A549 (cell line): ENCODE results near the gene SYNGR4. TPM values are rescaled to one million over a fixed set of nuclear protein-coding genes. Genes with fewer than 3 reads are reported as not detected.

Source experiments
- ATAC-seq, 2 experiments: fragments of 200-7000 bp in 1 of 2; fragments of >200 bp in 1 of 2; cut with Nextera tagmentation in 1 of 2; cut with Tn5 transposase in 1 of 2; 3 replicates each; pipeline versions ENCODE4 v1.8.0 to v1.9.1; 2018 to 2020; ENCODE audit warnings: mild to moderate bottlenecking in 1 of 2, moderate library complexity in 1 of 2
- CTCF ChIA-PET: fragments of 300-600 bp; sonication (Branson Sonifier 250); formaldehyde crosslinking; extraction: SDS; loops from one replicate; lab custom pipeline; 2021; ENCODE audit warnings: antibody characterized with exemption, inconsistent platforms; lab: Yijun Ruan, JAX
- POLR2A ChIA-PET: fragments of 350-600 bp; formaldehyde crosslinking; extraction: SDS; loops from one replicate; lab custom pipeline; 2021; ENCODE audit warnings: antibody characterized with exemption, inconsistent platforms; lab: Yijun Ruan, JAX
- DNase-seq, 2 experiments: peaks; one replicate each; pipeline versions ENCODE4 v3.0.0 to v3.0.0-alpha.2; 2011 to 2016; ENCODE audit warnings: low read depth in 1 of 2, low spot score in 1 of 2
- FAIRE-seq: peaks from 2 replicates; lab custom pipeline; 2011; peaks lifted over from hg19 to GRCh38; lab: Jason Lieb, UNC
- H3K27ac ChIP-seq, 2 experiments: fragments of >200 bp; sonication (Bioruptor Twin); formaldehyde crosslinking; 3 replicates each; pipeline ENCODE4 v1.5.1; 2016 to 2017
- H3K4me1 ChIP-seq: fragments of >200 bp; sonication (Bioruptor Twin); formaldehyde crosslinking; 3 replicates; pipeline ENCODE4 v1.6.1; 2016
- H3K4me2 ChIP-seq: fragments of >200 bp; sonication (Bioruptor Twin); formaldehyde crosslinking; 3 replicates; pipeline ENCODE4 v1.6.1; 2016
- H3K4me3 ChIP-seq: fragments of >200 bp; sonication (Bioruptor Twin); formaldehyde crosslinking; 3 replicates; pipeline ENCODE4 v1.5.1; 2016
- H3K9me3 ChIP-seq: fragments of >200 bp; sonication (Bioruptor Twin); formaldehyde crosslinking; 3 replicates; pipeline ENCODE4 v1.6.1; 2016
- BCL3 ChIP-seq: fragments of >200 bp; sonication (Bioruptor Twin); formaldehyde crosslinking; IDR thresholded peaks from 3 replicates; pipeline ENCODE4 v1.6.1; 2016
- CEBPB ChIP-seq, 2 experiments: fragments of >200 bp in 1 of 2; sonication (Bioruptor Twin) in 1 of 2; formaldehyde crosslinking in 1 of 2; IDR thresholded peaks; 2 replicates each; pipeline ENCODE4 v1.6.1; 2012 to 2016
- CHD4 ChIP-seq: fragments of 200-600 bp; sonication (generic); IDR thresholded peaks from 2 replicates; pipeline ENCODE4 v1.6.1; 2016; ENCODE audit warnings: antibody characterized with exemption, mild to moderate bottlenecking, borderline replicate concordance
- CTCF ChIP-seq: fragments of >200 bp; sonication (Bioruptor Twin); formaldehyde crosslinking; IDR thresholded peaks from 3 replicates; pipeline ENCODE4 v1.5.1; 2016
- HDAC2 ChIP-seq: fragments of 200-600 bp; sonication (generic); IDR thresholded peaks from 2 replicates; pipeline ENCODE4 v1.6.1; 2016
- HEYL ChIP-seq: fragments of 250-450 bp; sonication (Bioruptor Pico); IDR thresholded peaks from 2 replicates; pipeline ENCODE4 v1.8.0; 2021; ENCODE audit warnings: mild to moderate bottlenecking, moderate library complexity
- HOXB5 ChIP-seq: fragments of 250-450 bp; sonication (Bioruptor Pico); IDR thresholded peaks from 2 replicates; pipeline ENCODE4 v1.5.0; 2020; ENCODE audit warnings: mild to moderate bottlenecking, moderate library complexity
- KDM5A ChIP-seq: fragments of 200-600 bp; sonication (generic); IDR thresholded peaks from 2 replicates; pipeline ENCODE4 v1.6.1; 2016; ENCODE audit warnings: antibody characterized with exemption, mild to moderate bottlenecking
- MAFK ChIP-seq: fragments of 450-650 bp; IDR thresholded peaks from 2 replicates; pipeline ENCODE4 v1.6.1; 2014; ENCODE audit not compliant: partially characterized antibody
- MAX ChIP-seq: IDR thresholded peaks from 2 replicates; pipeline ENCODE4 v1.6.1; 2012
- MAZ ChIP-seq: fragments of 150-350 bp; IDR thresholded peaks from 2 replicates; pipeline ENCODE4 v1.6.1; 2014; ENCODE audit warnings: antibody characterized with exemption, low read depth, low read length, borderline replicate concordance
- MYC ChIP-seq: IDR thresholded peaks from 2 replicates; pipeline ENCODE4 v1.6.1; 2012; ENCODE audit warnings: mild to moderate bottlenecking, inconsistent platforms, low read length, improper control_type of control experiment, borderline replicate concordance
- POLR2AphosphoS2 ChIP-seq: conservative IDR thresholded peaks from 2 replicates; pipeline ENCODE4 v1.6.1; 2012; ENCODE audit warnings: low read length, improper control_type of control experiment, inconsistent platforms
- RAD21 ChIP-seq, 2 experiments: fragments of >200 bp in 1 of 2; sonication (Bioruptor Twin) in 1 of 2; formaldehyde crosslinking in 1 of 2; IDR thresholded peaks in 1 of 2; conservative IDR thresholded peaks in 1 of 2; 2 replicates in 1 of 2; 3 replicates in 1 of 2; pipeline ENCODE4 v1.6.1; 2012 to 2018; ENCODE audit warnings: inconsistent platforms in 1 of 2
- RCOR1 ChIP-seq: fragments of 150-350 bp; IDR thresholded peaks from 2 replicates; pipeline ENCODE4 v1.6.1; 2014; ENCODE audit warnings: antibody characterized with exemption, low read length, low read depth
- REST ChIP-seq: fragments of 200-600 bp; sonication (generic); IDR thresholded peaks from 2 replicates; pipeline ENCODE4 v1.6.1; 2016; ENCODE audit warnings: antibody characterized with exemption, mild to moderate bottlenecking, moderate library complexity
- RFX5 ChIP-seq: fragments of 450-650 bp; IDR thresholded peaks from 2 replicates; pipeline ENCODE4 v1.7.1; 2014; ENCODE audit warnings: antibody characterized with exemption, mild to moderate bottlenecking, moderate library complexity
- RNF2 ChIP-seq: fragments of 200-600 bp; sonication (generic); IDR thresholded peaks from 2 replicates; pipeline ENCODE4 v1.6.1; 2016; ENCODE audit warnings: low read depth, mild to moderate bottlenecking, antibody characterized with exemption, moderate library complexity, borderline replicate concordance
- SMC3 ChIP-seq: fragments of >200 bp; sonication (Bioruptor Twin); formaldehyde crosslinking; IDR thresholded peaks from 3 replicates; pipeline ENCODE4 v1.6.1; 2018; ENCODE audit warnings: inconsistent platforms
- SREBF2 ChIP-seq: fragments of 450-650 bp; IDR thresholded peaks from 2 replicates; pipeline ENCODE4 v1.6.1; 2014; ENCODE audit warnings: mild to moderate bottlenecking, moderate library complexity
- whole genome bisulfite sequencing: methylation state at CpG from one replicate; pipeline ENCODE4 v1.1.6; 2017; ENCODE audit errors: missing lambda C conversion rate; 5-methylcytosine and 5-hydroxymethylcytosine counted together
- polyA plus RNA-seq, 4 experiments: library from polyadenylated mRNA; depleted of rRNA in 3 of 4; stranded (reverse); fragments of >200 nt; fragmentation: RNase III in 1 of 4; extraction: RNeasy Plus Mini Kit Qiagen cat#74134 plus additional on column Dnase treatment in 1 of 4; gene quantifications; 2 replicates in 3 of 4; 3 replicates in 1 of 4; pipeline ENCODE4 v1.2.3, GENCODE V29; 2011 to 2017

SYNGR4 gene
- polyA plus RNA-seq, 2 of the 4 experiments (the other 2 are of a cell fraction), result 2.3 to 4.4 TPM

- H3K4me1 ChIP-seq, result peaks cover 37% of the 10 kb centered on the region
- WGBS, result 22% methylated on average over 16 of the region's 16 CpGs
- no peaks in the 10 kb centered on the region for H3K9me3 ChIP-seq
- TF ChIP-seq MAZ (peak; percentile 91; the same call in 1 of the 2 replicates), HEYL (CRISPR knock-in tag) (no peak), BCL3 (no peak), CHD4 (no peak), REST (no peak), RFX5 (no peak), POLR2AphosphoS2 (no peak), CTCF (peak; percentile 97), RCOR1 (no peak), MYC (0 out of 2 replicates have a peak, but pooled peaks have one; percentile 23), SMC3 (peak; percentile 97), SREBF2 (no peak), HDAC2 (no peak), HOXB5 (CRISPR knock-in tag) (no peak), RNF2 (no peak), RAD21 (conservative IDR thresholded peaks at IDR 0.05 in 1 of 2, IDR thresholded peaks at IDR 0.05 in 1 of 2) (peak; percentile 94 to 97), MAX (peak; percentile 36; the same call in 1 of the 2 replicates), KDM5A (no peak), MAFK (no peak), CEBPB (IDR thresholded peaks at IDR 0.05) (no peak)
- H3K4me2 ChIP-seq, result peak overlapping the region; percentile 91
- ChIA-PET POLR2A (interaction anchor here (6.8 kb wide), 1 partner anchor 14 kb away, joined by 94 read pairs; no protein-coding TSS in a partner anchor), CTCF (interaction anchor here (0.6 to 14.4 kb wide), 37 partner anchors 9 to 289 kb away, joined by 3 to 416 read pairs (median 3); partner anchors contain the start of genes EMP3, GRWD1, KDELR1 and SYNGR4)
- peak overlapping the region; percentile 92 to 94 for H3K27ac ChIP-seq
- ATAC-seq (peak; percentile 60 to 79), FAIRE-seq (no peak), DNase-seq (peak; percentile 88 to 89)
- H3K4me3 ChIP-seq, result no peak overlapping the region; the same call in 2 of the 3 replicates
Observed at GRCh38 chr19:48319647-48320541, 44.3 kb upstream of the SYNGR4 start.
